Activated T-cell treated with anti-CD3 and anti-CD28 coated beads, Interleukin-2, amount 50 U/mL, for 24 hours (primary cell): ENCODE results near the gene RNF123.

Experiments
- DNase-seq: peaks from one replicate; pipeline ENCODE4 v3.0.0-alpha.2; 2020
- H3K27ac Mint-ChIP-seq: 2 replicates; pipeline ENCODE4 v1.8.0; 2020; ENCODE audit warnings: mild to moderate bottlenecking, mixed read lengths
- H3K27me3 Mint-ChIP-seq: 2 replicates; pipeline ENCODE4 v1.8.0; 2020; ENCODE audit warnings: mixed read lengths
- H3K36me3 Mint-ChIP-seq: 2 replicates; pipeline ENCODE4 v1.8.0; 2020; ENCODE audit warnings: low read depth, mixed read lengths
- H3K4me1 Mint-ChIP-seq: 2 replicates; pipeline ENCODE4 v1.8.0; 2020; ENCODE audit warnings: low read depth, mixed read lengths
- H3K4me3 Mint-ChIP-seq: 2 replicates; pipeline ENCODE4 v1.8.0; 2020; ENCODE audit warnings: mild to moderate bottlenecking, moderate library complexity, mixed read lengths
- H3K9me3 Mint-ChIP-seq: 2 replicates; pipeline ENCODE4 v1.8.0; 2020; ENCODE audit warnings: mixed read lengths

Gene RNF123

GRCh38 chr3:49700014-49700413 is 10.7 kb downstream of the RNF123 start:
- Mint-ChIP-seq H3K36me3 (peaks cover 75% of the 10 kb centered on the region), H3K27ac (no peak overlapping the region), H3K4me1 (no peaks in the 10 kb centered on the region), H3K4me3 (no peak overlapping the region), H3K9me3 (no peaks in the 10 kb centered on the region), H3K27me3 (no peaks in the 10 kb centered on the region)
- DNase-seq: no peak

GRCh38 chr3:49700453-49701128 is 11.2 kb downstream of the RNF123 start:
- DNase-seq: no peak
- H3K9me3 Mint-ChIP-seq: no peaks in the 10 kb centered on the region
- no peaks in the 10 kb centered on the region for H3K4me1 Mint-ChIP-seq
- H3K36me3 Mint-ChIP-seq: peaks cover 81% of the 10 kb centered on the region
- no peak overlapping the region for H3K4me3 Mint-ChIP-seq
- no peaks in the 10 kb centered on the region for H3K27me3 Mint-ChIP-seq
- no peak overlapping the region for H3K27ac Mint-ChIP-seq

DNA sequence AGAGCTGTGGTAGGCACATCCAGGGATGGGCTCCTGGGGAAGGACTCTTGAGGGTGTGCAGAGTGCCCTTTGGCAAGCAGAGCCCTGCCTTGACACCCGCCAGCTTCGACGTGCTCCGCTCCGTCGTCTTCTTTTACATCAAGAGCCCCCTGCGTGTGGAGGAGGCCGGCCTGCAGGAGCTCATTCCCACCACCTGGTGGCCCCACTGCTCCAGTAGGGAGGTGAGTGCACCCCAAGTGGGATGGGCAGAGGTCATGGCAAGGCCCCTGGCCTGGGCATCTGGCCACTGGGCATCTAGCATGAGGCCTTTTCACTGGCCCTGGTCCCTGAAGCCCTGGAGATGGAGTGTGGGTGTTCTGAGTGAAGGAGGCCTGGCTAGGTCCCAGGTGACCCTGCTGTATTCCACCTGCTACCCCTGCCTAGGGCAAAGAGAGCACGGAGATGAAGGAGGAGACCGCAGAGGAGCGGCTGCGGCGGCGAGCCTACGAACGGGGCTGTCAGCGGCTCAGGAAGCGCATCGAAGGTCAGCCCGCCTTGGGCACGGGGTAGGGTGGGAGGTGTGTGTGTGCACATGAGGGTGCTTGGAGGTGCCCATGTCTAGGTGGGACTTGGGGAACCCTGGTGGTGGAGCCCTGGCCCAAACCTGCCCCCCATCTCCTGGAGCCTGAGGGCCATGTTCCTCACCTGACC is 12.2 kb downstream of the RNF123 start:
- Mint-ChIP-seq H3K36me3 (peaks cover 89% of the 10 kb centered on the region), H3K9me3 (no peaks in the 10 kb centered on the region), H3K27ac (no peak overlapping the region), H3K27me3 (no peaks in the 10 kb centered on the region), H3K4me3 (no peak overlapping the region), H3K4me1 (no peaks in the 10 kb centered on the region)
- DNase-seq: no peak

- Mint-ChIP-seq H3K4me3 (no peak overlapping the region), H3K9me3 (no peaks in the 10 kb centered on the region), H3K36me3 (peaks cover 90% of the 10 kb centered on the region), H3K4me1 (no peaks in the 10 kb centered on the region), H3K27ac (no peak overlapping the region), H3K27me3 (no peaks in the 10 kb centered on the region)
- no peak for DNase-seq
These were observed 13.3 kb downstream of the RNF123 start for GRCh38 chr3:49702672-49703071.

GRCh38 chr3:49703443-49703927 is 14.1 kb downstream of the RNF123 start:
- no peaks in the 10 kb centered on the region for H3K9me3 Mint-ChIP-seq
- peak; percentile 73 for DNase-seq
- no peak overlapping the region for H3K27ac Mint-ChIP-seq
- H3K27me3 Mint-ChIP-seq: no peaks in the 10 kb centered on the region
- H3K4me3 Mint-ChIP-seq: no peak overlapping the region
- H3K36me3 Mint-ChIP-seq: peaks cover 88% of the 10 kb centered on the region
- H3K4me1 Mint-ChIP-seq: no peaks in the 10 kb centered on the region

GRCh38 chr3:49703956-49704355 is 14.6 kb downstream of the RNF123 start:
- no peak overlapping the region for H3K4me3 Mint-ChIP-seq
- H3K27ac Mint-ChIP-seq: no peak overlapping the region
- H3K36me3 Mint-ChIP-seq: peaks cover 86% of the 10 kb centered on the region

GRCh38 chr3:49704629-49705028 is 15.3 kb downstream of the RNF123 start:
- Mint-ChIP-seq H3K9me3 (no peaks in the 10 kb centered on the region), H3K4me1 (no peaks in the 10 kb centered on the region), H3K36me3 (peaks cover 86% of the 10 kb centered on the region), H3K4me3 (no peak overlapping the region), H3K27ac (no peak overlapping the region), H3K27me3 (no peaks in the 10 kb centered on the region)
- no peak for DNase-seq

More at GRCh38 chr3:49703956-49704355, 14.6 kb downstream of the RNF123 start:
- Mint-ChIP-seq H3K9me3 (no peaks in the 10 kb centered on the region), H3K27me3 (no peaks in the 10 kb centered on the region), H3K4me1 (no peaks in the 10 kb centered on the region)
- DNase-seq: no peak

GRCh38 chr3:49705390-49705960 is 16.1 kb downstream of the RNF123 start:
- no peaks in the 10 kb centered on the region for H3K4me1 Mint-ChIP-seq
- H3K27ac Mint-ChIP-seq: no peak overlapping the region
- H3K4me3 Mint-ChIP-seq: no peak overlapping the region
- DNase-seq: no peak
- H3K27me3 Mint-ChIP-seq: no peaks in the 10 kb centered on the region
- peaks cover 84% of the 10 kb centered on the region for H3K36me3 Mint-ChIP-seq
- H3K9me3 Mint-ChIP-seq: no peaks in the 10 kb centered on the region

DNA sequence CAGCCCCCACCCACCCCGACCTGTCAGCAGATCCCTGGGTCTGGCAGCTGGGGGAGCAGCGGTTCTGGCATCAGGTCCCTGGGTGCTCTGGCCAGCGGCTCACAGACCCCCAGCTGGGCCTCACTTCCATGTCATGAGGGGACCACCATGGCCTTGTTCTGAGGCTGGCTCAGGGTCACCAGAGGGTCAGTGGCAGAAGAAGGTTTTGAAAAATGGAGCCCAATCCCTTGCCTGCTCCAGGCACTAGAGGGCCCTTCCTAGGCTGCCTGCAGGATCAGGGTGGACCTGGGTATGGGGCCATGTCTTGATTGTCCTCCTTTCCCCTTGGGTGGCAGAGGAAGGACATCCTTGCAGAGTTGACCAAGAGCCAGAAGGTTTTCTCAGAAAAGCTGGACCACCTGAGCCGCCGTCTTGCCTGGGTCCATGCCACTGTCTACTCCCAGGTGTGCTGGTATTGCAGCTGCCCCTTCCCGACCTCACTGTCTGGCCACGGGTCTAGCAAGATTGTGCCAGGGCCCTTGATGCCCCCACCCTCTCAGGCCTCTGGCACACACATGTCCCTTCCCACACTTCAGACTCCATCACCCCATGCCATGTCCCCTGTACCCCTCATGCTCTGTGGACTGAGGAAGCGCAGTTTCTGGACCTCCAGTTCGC is 17.2 kb downstream of the RNF123 start:
- Mint-ChIP-seq H3K4me3 (no peak overlapping the region), H3K27ac (no peak overlapping the region), H3K27me3 (no peaks in the 10 kb centered on the region), H3K4me1 (peaks cover 2% of the 10 kb centered on the region), H3K36me3 (peaks cover 79% of the 10 kb centered on the region), H3K9me3 (no peaks in the 10 kb centered on the region)
- DNase-seq: no peak

- H3K36me3 Mint-ChIP-seq: peaks cover 76% of the 10 kb centered on the region
- no peak overlapping the region for H3K27ac Mint-ChIP-seq
- no peaks in the 10 kb centered on the region for H3K9me3 Mint-ChIP-seq
- peaks cover 3% of the 10 kb centered on the region for H3K4me1 Mint-ChIP-seq
- H3K27me3 Mint-ChIP-seq: no peaks in the 10 kb centered on the region
- DNase-seq: no peak
- H3K4me3 Mint-ChIP-seq: no peak overlapping the region
These were observed 17.7 kb downstream of the RNF123 start for GRCh38 chr3:49707113-49707480.

GRCh38 chr3:49709852-49710251 is 20.5 kb downstream of the RNF123 start:
- Mint-ChIP-seq H3K4me1 (peaks cover 10% of the 10 kb centered on the region), H3K36me3 (peaks cover 56% of the 10 kb centered on the region), H3K27me3 (no peaks in the 10 kb centered on the region), H3K4me3 (no peak overlapping the region), H3K27ac (no peak overlapping the region), H3K9me3 (no peaks in the 10 kb centered on the region)
- no peak for DNase-seq

DNA sequence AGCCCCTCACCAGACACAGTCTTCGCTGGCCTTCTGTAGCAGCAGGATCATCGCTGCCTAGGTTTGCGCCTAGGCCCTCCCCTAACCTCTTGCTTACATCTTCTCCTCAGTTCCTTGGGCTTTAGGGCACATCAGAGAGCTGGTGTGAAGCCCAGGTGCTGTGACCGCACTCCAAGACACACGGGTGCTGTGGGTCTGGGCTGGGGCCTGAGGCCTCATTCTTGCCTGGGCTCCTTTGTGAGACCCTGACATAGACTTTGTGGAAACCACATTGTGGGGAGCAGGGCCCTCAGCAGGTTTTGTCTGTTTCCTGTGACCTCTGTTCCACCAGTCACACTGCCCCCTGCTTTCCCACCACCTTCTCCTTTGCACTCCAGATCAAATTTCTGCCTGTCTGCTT is 22.1 kb downstream of the RNF123 start:
- no peak overlapping the region for H3K4me3 Mint-ChIP-seq
- peak overlapping the region; percentile 67 for H3K27ac Mint-ChIP-seq
- peaks cover 10% of the 10 kb centered on the region for H3K4me1 Mint-ChIP-seq
- H3K9me3 Mint-ChIP-seq: no peaks in the 10 kb centered on the region
- no peaks in the 10 kb centered on the region for H3K27me3 Mint-ChIP-seq
- DNase-seq: no peak
- H3K36me3 Mint-ChIP-seq: peaks cover 57% of the 10 kb centered on the region

GRCh38 chr3:49712166-49712565 is 22.8 kb downstream of the RNF123 start:
- Mint-ChIP-seq H3K4me3 (no peak overlapping the region), H3K9me3 (no peaks in the 10 kb centered on the region)

DNA sequence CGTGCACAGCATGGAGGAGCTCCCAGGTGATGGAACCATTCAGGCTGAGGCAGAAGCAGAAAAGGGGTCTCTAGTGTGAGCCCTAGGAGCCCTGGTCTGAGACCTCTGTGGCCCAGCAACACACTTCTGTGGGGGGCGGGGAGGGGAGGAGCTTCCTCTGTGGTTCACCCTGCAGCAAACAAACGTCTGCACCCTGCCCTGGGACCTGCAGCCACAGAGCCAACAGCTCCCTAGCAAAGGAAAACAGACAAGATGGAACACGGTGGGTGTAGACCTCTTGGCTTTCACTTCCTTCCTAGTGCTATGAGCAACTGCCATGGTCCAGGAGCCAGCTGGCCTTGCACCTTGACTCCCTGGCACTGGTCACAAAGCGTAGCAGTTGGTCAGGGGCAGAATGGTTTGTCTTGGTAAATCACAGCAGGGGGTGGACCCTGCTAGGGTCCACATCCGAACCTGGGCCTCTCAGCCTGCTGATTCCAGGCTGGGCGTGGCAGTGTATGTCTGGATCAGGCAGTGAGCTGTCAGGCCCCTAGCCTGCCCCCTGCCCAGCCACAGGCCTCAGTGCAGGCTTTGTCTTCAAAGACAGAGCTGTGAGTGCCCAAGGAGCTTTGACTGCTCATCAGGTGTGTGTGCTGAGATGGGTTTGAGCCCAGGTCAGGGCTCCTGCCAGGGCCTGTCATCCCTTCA is 23.4 kb downstream of the RNF123 start:
- no peak for DNase-seq
- peaks cover 10% of the 10 kb centered on the region for H3K4me1 Mint-ChIP-seq
- peaks cover 46% of the 10 kb centered on the region for H3K36me3 Mint-ChIP-seq
- H3K4me3 Mint-ChIP-seq: no peak overlapping the region
- H3K27ac Mint-ChIP-seq: peak overlapping the region; percentile 52
- no peaks in the 10 kb centered on the region for H3K27me3 Mint-ChIP-seq
- H3K9me3 Mint-ChIP-seq: no peaks in the 10 kb centered on the region

More at GRCh38 chr3:49712166-49712565, 22.8 kb downstream of the RNF123 start:
- no peak for DNase-seq
- Mint-ChIP-seq H3K36me3 (peaks cover 50% of the 10 kb centered on the region), H3K27me3 (no peaks in the 10 kb centered on the region), H3K27ac (peak overlapping the region; percentile 67), H3K4me1 (peaks cover 10% of the 10 kb centered on the region)
